ENCODE results near the gene DEPDC1. TPM values are rescaled to one million over a fixed set of nuclear protein-coding genes. Genes with fewer than 3 reads are reported as not detected.

DEPDC1 gene
- total RNA-seq = 10 to 100 TPM; 16.5 to 17.8 TPM

GRCh38 chr1:68496680-68497357 is at the start of gene DEPDC1:
Gene DEPDC1 (minus strand): TSS chr1:68497082. CDS start chr1:68496999, 83 bp downstream.
- Mint-ChIP-seq H3K4me1 (peaks cover 18% of the 10 kb centered on the region), H3K4me3 (peak within 1 kb of the TSS; percentile 95), H3K27ac (peak within 1 kb of the TSS; percentile 92), H3K27me3 (peaks cover 23% of the 10 kb centered on the region), H3K9me3 (peaks cover 1% of the 10 kb centered on the region), H3K36me3 (peaks cover 10% of the 10 kb centered on the region)
- DNase-seq = peak; percentile 89
- ATAC-seq (ENCODE audit: low read depth) = peak; percentile 98
- POLR2A ChIA-PET = interaction anchor here (1.0 kb wide), 1 partner anchor 18 kb away, joined by 3 read pairs; no protein-coding TSS in a partner anchor

GRCh38 chr1:68544651-68545050 is 47.8 kb upstream of the DEPDC1 start:
- Mint-ChIP-seq H3K9me3 (peaks cover 3% of the 10 kb centered on the region), H3K4me1 (no peaks in the 10 kb centered on the region), H3K4me3 (no peak overlapping the region), H3K27ac (no peak overlapping the region), H3K36me3 (no peaks in the 10 kb centered on the region), H3K27me3 (no peaks in the 10 kb centered on the region)
- ATAC-seq (ENCODE audit: low read depth) (no peak), DNase-seq (no peak)
- POLR2A ChIA-PET = no interaction called here

DNA sequence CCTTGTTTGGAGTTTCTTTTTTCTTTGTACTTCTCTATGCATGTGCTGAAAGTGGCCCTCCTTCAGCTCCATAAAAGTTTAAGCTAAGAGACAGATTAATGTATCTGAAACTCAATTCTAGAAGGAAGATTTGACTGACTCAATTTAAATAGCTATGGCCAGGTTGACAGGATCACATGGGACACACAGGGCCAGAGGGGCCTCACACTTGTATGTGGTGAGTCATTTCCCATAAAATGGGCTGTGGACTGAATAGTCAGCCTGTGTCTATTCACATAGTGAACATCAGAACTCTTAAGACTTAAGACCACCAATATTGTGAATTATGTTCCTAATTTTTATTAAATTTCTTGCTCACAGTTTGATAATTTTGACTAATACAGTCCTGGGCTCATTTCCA is 45.7 kb upstream of the DEPDC1 start:
- no peak for DNase-seq
- H3K27ac Mint-ChIP-seq = no peak overlapping the region
- ATAC-seq (ENCODE audit: low read depth) = no peak
- no peaks in the 10 kb centered on the region for H3K27me3 Mint-ChIP-seq
- no peaks in the 10 kb centered on the region for H3K4me1 Mint-ChIP-seq
- H3K36me3 Mint-ChIP-seq = no peaks in the 10 kb centered on the region
- POLR2A ChIA-PET = no interaction called here
- H3K9me3 Mint-ChIP-seq = no peaks in the 10 kb centered on the region
- no peak overlapping the region for H3K4me3 Mint-ChIP-seq

DNA sequence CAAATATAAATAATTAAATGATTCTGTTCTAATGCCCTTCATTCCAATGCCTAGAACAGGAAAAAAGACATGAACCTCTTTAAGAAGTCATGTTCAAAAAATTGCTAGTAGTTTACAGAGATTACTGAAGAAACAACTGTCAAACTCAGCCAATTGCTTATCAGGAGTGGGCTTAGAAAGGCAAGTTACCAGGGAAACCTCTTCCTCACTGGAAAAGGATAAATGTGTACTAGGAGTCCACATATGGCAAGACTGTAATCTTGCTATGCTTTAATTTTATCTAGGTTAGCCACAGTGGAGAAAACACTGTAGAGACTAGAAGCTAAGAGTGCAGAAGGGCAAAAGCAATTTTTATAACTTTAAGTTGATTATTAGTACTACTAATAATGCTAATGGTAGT is 42.1 kb upstream of the DEPDC1 start:
- ATAC-seq (ENCODE audit: low read depth) (no peak), DNase-seq (no peak)
- H3K27ac Mint-ChIP-seq = no peak overlapping the region
- H3K4me3 Mint-ChIP-seq = no peak overlapping the region
- POLR2A ChIA-PET = no interaction called here
- H3K9me3 Mint-ChIP-seq = no peaks in the 10 kb centered on the region
- no peaks in the 10 kb centered on the region for H3K27me3 Mint-ChIP-seq
- no peaks in the 10 kb centered on the region for H3K36me3 Mint-ChIP-seq
- no peaks in the 10 kb centered on the region for H3K4me1 Mint-ChIP-seq

DNA sequence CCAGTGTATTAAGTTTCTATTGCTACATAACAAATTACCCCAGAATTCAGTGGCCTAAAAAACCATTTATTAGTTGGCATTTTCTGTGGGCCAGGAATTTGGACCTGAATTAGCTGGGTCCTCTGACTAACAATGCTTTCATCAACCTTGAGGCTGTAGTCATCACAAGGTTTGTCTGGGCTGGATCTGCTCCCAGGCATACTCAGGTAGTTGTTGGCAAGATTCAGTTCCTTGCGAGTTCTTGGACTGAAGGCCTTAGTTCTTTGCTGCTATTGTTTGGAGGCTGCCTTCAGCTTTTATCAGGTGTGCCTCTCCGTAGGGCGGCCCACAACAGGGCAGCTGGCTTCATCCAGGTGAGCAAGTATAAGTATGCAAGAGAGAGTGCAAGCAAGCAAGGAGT is 31.4 kb upstream of the DEPDC1 start:
- POLR2A ChIA-PET = no interaction called here
- no peaks in the 10 kb centered on the region for H3K4me1 Mint-ChIP-seq
- no peak overlapping the region for H3K27ac Mint-ChIP-seq
- ATAC-seq (ENCODE audit: low read depth) (no peak), DNase-seq (no peak)
- no peaks in the 10 kb centered on the region for H3K9me3 Mint-ChIP-seq
- H3K36me3 Mint-ChIP-seq = no peaks in the 10 kb centered on the region
- no peak overlapping the region for H3K4me3 Mint-ChIP-seq
- no peaks in the 10 kb centered on the region for H3K27me3 Mint-ChIP-seq

- H3K4me3 Mint-ChIP-seq = no peak overlapping the region
- POLR2A ChIA-PET = no interaction called here
- no peaks in the 10 kb centered on the region for H3K36me3 Mint-ChIP-seq
- no peak for DNase-seq
- H3K27ac Mint-ChIP-seq = no peak overlapping the region
- H3K27me3 Mint-ChIP-seq = no peaks in the 10 kb centered on the region
- no peaks in the 10 kb centered on the region for H3K9me3 Mint-ChIP-seq
- ATAC-seq (ENCODE audit: low read depth) = no peak
- no peaks in the 10 kb centered on the region for H3K4me1 Mint-ChIP-seq
Measured at GRCh38 chr1:68525781-68526180, 28.9 kb upstream of the DEPDC1 start.

- H3K27me3 Mint-ChIP-seq = no peaks in the 10 kb centered on the region
- H3K4me1 Mint-ChIP-seq = no peaks in the 10 kb centered on the region
- no peaks in the 10 kb centered on the region for H3K9me3 Mint-ChIP-seq
- no peaks in the 10 kb centered on the region for H3K36me3 Mint-ChIP-seq
- ATAC-seq (ENCODE audit: low read depth) (no peak), DNase-seq (no peak)
- POLR2A ChIA-PET = no interaction called here
- no peak overlapping the region for H3K4me3 Mint-ChIP-seq
- H3K27ac Mint-ChIP-seq = no peak overlapping the region
Measured at GRCh38 chr1:68521286-68521685, 24.4 kb upstream of the DEPDC1 start.

DNA sequence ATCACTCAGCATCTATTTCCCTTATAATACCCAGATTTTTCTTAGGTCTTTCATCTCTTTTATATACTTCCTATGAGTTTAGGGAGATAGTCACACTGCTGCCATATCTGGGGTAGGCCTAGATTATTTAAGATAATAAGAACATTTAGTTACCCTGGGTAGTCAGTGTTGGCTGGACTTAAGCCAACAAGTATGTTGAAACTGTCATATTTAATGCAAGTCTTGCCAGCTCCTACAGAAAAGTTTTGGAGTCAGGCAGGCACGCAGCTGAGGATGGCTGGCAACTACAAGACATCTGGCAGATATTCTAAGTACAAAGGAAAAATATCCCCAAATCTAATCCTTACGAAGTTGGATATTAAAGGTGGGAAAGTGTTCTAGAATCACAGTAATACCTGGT is 19.2 kb upstream of the DEPDC1 start:
- ATAC-seq (ENCODE audit: low read depth) = no peak
- Mint-ChIP-seq H3K4me1 (no peaks in the 10 kb centered on the region), H3K27ac (no peak overlapping the region), H3K36me3 (no peaks in the 10 kb centered on the region), H3K27me3 (no peaks in the 10 kb centered on the region), H3K4me3 (no peak overlapping the region), H3K9me3 (no peaks in the 10 kb centered on the region)
- no peak for DNase-seq
- POLR2A ChIA-PET = no interaction called here

DNA sequence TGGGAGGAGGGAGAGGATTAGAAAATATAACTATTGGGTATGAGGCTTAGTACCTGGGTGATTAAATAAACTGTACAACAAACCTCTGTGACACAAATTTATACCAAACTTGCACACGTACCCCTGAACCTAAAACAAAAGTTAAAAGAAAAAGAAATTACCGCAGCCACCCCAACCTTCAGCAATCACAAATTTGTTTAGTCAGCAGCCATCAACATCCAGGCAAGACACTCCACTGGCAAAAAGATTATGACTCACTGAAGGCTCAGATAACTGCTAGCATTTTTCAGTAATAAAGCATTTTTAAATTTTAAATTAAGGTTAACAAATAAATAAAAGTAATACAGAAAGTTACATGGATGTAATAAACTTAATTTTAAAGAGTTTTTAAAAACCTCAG is 14.4 kb upstream of the DEPDC1 start:
- Mint-ChIP-seq H3K27ac (no peak overlapping the region), H3K9me3 (no peaks in the 10 kb centered on the region), H3K27me3 (no peaks in the 10 kb centered on the region), H3K4me1 (no peaks in the 10 kb centered on the region), H3K36me3 (no peaks in the 10 kb centered on the region), H3K4me3 (no peak overlapping the region)
- POLR2A ChIA-PET = no interaction called here
- ATAC-seq (ENCODE audit: low read depth) = no peak
- no peak for DNase-seq

DNA sequence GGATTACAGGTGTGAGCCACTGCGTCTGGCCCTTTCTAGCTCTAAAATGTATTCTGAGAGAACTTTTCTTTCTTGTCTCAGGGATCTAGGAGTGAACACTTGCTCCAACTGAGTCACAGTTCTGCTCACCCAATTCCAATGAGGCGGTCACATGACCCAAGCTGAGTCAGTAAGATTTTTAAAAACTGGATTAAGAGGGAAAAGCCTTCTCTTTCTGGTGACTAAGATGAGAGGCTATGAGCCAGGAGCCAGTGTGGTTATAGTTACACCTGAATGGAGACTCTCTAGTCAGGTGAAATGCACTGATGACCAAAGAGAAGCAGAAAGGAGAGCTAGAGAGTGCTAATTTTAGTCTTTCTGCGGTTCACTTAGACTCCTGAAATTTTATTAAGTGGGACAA is 9.5 kb upstream of the DEPDC1 start:
- no peak overlapping the region for H3K27ac Mint-ChIP-seq
- H3K4me3 Mint-ChIP-seq = no peak overlapping the region
- H3K27me3 Mint-ChIP-seq = peaks cover 10% of the 10 kb centered on the region
- DNase-seq = no peak
- no peaks in the 10 kb centered on the region for H3K4me1 Mint-ChIP-seq
- peaks cover 5% of the 10 kb centered on the region for H3K9me3 Mint-ChIP-seq
- no peak for ATAC-seq (ENCODE audit: low read depth)
- POLR2A ChIA-PET = no interaction called here
- H3K36me3 Mint-ChIP-seq = no peaks in the 10 kb centered on the region

DNA sequence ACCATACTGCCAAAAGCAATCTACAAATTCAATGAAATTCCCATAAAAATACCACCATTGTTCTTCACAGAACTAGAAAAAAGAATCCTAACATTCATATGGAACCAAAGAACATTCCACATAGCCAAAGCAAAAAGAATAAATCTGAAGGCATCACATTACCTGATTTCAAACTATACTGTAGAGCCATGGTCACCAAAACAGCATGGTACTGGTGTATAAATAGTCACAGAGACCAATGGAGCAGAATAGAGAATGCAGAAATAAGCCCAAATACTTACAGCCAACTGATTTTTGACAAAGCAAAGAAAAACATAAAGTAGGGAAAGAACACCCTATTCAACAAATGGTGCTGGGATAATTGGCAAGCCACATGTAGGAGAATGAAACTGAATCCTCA is 6.2 kb upstream of the DEPDC1 start:
- peaks cover 5% of the 10 kb centered on the region for H3K9me3 Mint-ChIP-seq
- POLR2A ChIA-PET = no interaction called here
- ATAC-seq (ENCODE audit: low read depth) (no peak), DNase-seq (no peak)
- H3K36me3 Mint-ChIP-seq = no peaks in the 10 kb centered on the region
- H3K27me3 Mint-ChIP-seq = peaks cover 23% of the 10 kb centered on the region
- H3K27ac Mint-ChIP-seq = no peak overlapping the region
- no peak overlapping the region for H3K4me3 Mint-ChIP-seq
- no peaks in the 10 kb centered on the region for H3K4me1 Mint-ChIP-seq

- Mint-ChIP-seq H3K27me3 (peaks cover 25% of the 10 kb centered on the region), H3K27ac (peak overlapping the region; percentile 57), H3K4me1 (peaks cover 18% of the 10 kb centered on the region), H3K36me3 (peaks cover 10% of the 10 kb centered on the region), H3K9me3 (peaks cover 1% of the 10 kb centered on the region), H3K4me3 (peak overlapping the region; percentile 95)
- POLR2A ChIA-PET = no interaction called here
- peak; percentile 12 for ATAC-seq (ENCODE audit: low read depth)
- DNase-seq = no peak
Measured at GRCh38 chr1:68497358-68497698, 446 bp upstream of the DEPDC1 start.

GRCh38 chr1:68495968-68496679 is 758 bp downstream of the DEPDC1 start:
- DNase-seq = no peak
- Mint-ChIP-seq H3K27me3 (peaks cover 17% of the 10 kb centered on the region), H3K27ac (peak overlapping the region; percentile 92), H3K4me3 (peak overlapping the region; percentile 95), H3K36me3 (peaks cover 13% of the 10 kb centered on the region), H3K4me1 (peaks cover 18% of the 10 kb centered on the region), H3K9me3 (no peaks in the 10 kb centered on the region)
- POLR2A ChIA-PET = interaction anchor here (1.0 kb wide), 1 partner anchor 17 kb away, joined by 3 read pairs; no protein-coding TSS in a partner anchor
- peak; percentile 6 for ATAC-seq (ENCODE audit: low read depth)

- Mint-ChIP-seq H3K36me3 (peaks cover 18% of the 10 kb centered on the region), H3K4me1 (peaks cover 20% of the 10 kb centered on the region), H3K9me3 (no peaks in the 10 kb centered on the region), H3K27me3 (peaks cover 17% of the 10 kb centered on the region), H3K27ac (peak overlapping the region; percentile 92), H3K4me3 (peak overlapping the region; percentile 95)
- no peak for DNase-seq
- POLR2A ChIA-PET = no interaction called here
- no peak for ATAC-seq (ENCODE audit: low read depth)
Measured at GRCh38 chr1:68495532-68495931, 1.4 kb downstream of the DEPDC1 start.

Data from activated naive CD8-positive, alpha-beta T cell treated with anti-CD3 and anti-CD28 coated beads, Interleukin-2, amount 10 ng/mL, durations not matched to agents 7 days and 5 days (primary cell).